Naive thymus-derived CD4-positive, alpha-beta T cell (primary cell): ENCODE measurements around the gene SEC24B. TPM values are rescaled to one million over a fixed set of nuclear protein-coding genes. Genes with fewer than 3 reads are reported as not detected.

Experiments used
- ATAC-seq: fragments of 150-1000 bp; cut with Tn5 transposase; 2 replicates; pipeline ENCODE4 v1.10.0; 2021; ENCODE audit warnings: mild to moderate bottlenecking, moderate library complexity
- CTCF ChIA-PET: fragments of 350-600 bp; sonication (Branson Sonifier 250); formaldehyde crosslinking; loops from one replicate; lab custom pipeline; 2021; ENCODE audit warnings: antibody characterized with exemption; lab: Charles Lee
- POLR2A ChIA-PET: fragments of 350-600 bp; sonication (Branson Sonifier 250); formaldehyde crosslinking; loops from one replicate; lab custom pipeline; 2021; ENCODE audit warnings: antibody characterized with exemption, inconsistent platforms; lab: Charles Lee
- DNase-seq, 9 donors: peaks; one replicate each; pipeline versions ENCODE4 v3.0.0 to v3.0.0-alpha.2; 2020 to 2022; ENCODE audit warnings: mixed read lengths in 1 of 9
- H3K27ac ChIP-seq: one replicate; pipeline ENCODE4 v1.7.0; 2013; ENCODE audit warnings: mild to moderate bottlenecking, low read depth, low read length, moderate library complexity
- H3K27me3 ChIP-seq, 2 donors: one replicate each; pipeline ENCODE4 v1.7.0; 2013; ENCODE audit warnings: low read length in 2 of 2, mild to moderate bottlenecking in 2 of 2, moderate library complexity in 2 of 2; ENCODE audit not compliant: control insufficient read depth in 2 of 2, insufficient read depth in 2 of 2
- H3K36me3 ChIP-seq, 3 experiments: 1 replicate in 2 of 3; 2 replicates in 1 of 3; pipeline ENCODE4 v1.7.0; 2013; ENCODE audit warnings: low read length in 3 of 3, mild to moderate bottlenecking in 3 of 3, moderate library complexity in 1 of 3; ENCODE audit not compliant: insufficient read depth in 3 of 3, control insufficient read depth in 2 of 3
- H3K4me1 ChIP-seq, 2 donors: one replicate each; pipeline ENCODE4 v1.7.0; 2013; ENCODE audit warnings: low read length in 2 of 2, mild to moderate bottlenecking in 2 of 2, moderate library complexity in 1 of 2; ENCODE audit not compliant: control insufficient read depth in 2 of 2, insufficient read depth in 2 of 2
- H3K4me3 ChIP-seq: 2 replicates; pipeline ENCODE4 v1.7.0; 2013; ENCODE audit warnings: mild to moderate bottlenecking, low read length
- H3K9me3 ChIP-seq, 3 experiments: 1 replicate in 2 of 3; 2 replicates in 1 of 3; pipeline ENCODE4 v1.7.0; 2013; ENCODE audit warnings: low read length in 3 of 3; ENCODE audit not compliant: control insufficient read depth in 2 of 3
- H3K27ac Mint-ChIP-seq, 9 donors: one replicate each; pipeline ENCODE4 v1.8.0; 2020 to 2022; ENCODE audit warnings: mixed read lengths in 9 of 9, mild to moderate bottlenecking in 8 of 9, moderate library complexity in 5 of 9, inconsistent platforms in 2 of 9
- H3K27me3 Mint-ChIP-seq, 5 donors: one replicate each; pipeline ENCODE4 v1.8.0; 2021 to 2022; ENCODE audit warnings: mixed read lengths in 5 of 5, mild to moderate bottlenecking in 1 of 5
- H3K36me3 Mint-ChIP-seq, 5 donors: one replicate each; pipeline ENCODE4 v1.8.0; 2020 to 2022; ENCODE audit warnings: mixed read lengths in 5 of 5, mild to moderate bottlenecking in 3 of 5, inconsistent platforms in 1 of 5
- H3K4me1 Mint-ChIP-seq, 7 donors: one replicate each; pipeline ENCODE4 v1.8.0; 2020 to 2022; ENCODE audit warnings: mixed read lengths in 7 of 7, mild to moderate bottlenecking in 3 of 7, inconsistent platforms in 1 of 7
- H3K4me3 Mint-ChIP-seq, 10 donors: one replicate each; pipeline ENCODE4 v1.8.0; 2020 to 2022; ENCODE audit warnings: mild to moderate bottlenecking in 10 of 10, mixed read lengths in 10 of 10, moderate library complexity in 6 of 10, inconsistent platforms in 2 of 10
- H3K9me3 Mint-ChIP-seq, 11 donors: one replicate each; pipeline ENCODE4 v1.8.0; 2020 to 2022; ENCODE audit warnings: mixed read lengths in 11 of 11, mild to moderate bottlenecking in 4 of 11, inconsistent platforms in 1 of 11, moderate library complexity in 1 of 11
- intact Hi-C, 2 donors: fragments of 100-400 bp; cut with micrococcal nuclease; formaldehyde crosslinking; loops; one replicate each; pipeline ENCODE4 v1.15.1; 2023
- polyA plus RNA-seq, 2 donors: library from polyadenylated mRNA; unstranded; fragments of 300-500 nt; fragmentation: Illumina TruSeq; gene quantifications; one replicate each; pipeline ENCODE4 v1.2.3, GENCODE V29; 2021
- total RNA-seq, 6 experiments: library from RNA in 5 of 6; stranded (reverse) in 5 of 6; gene quantifications; 1 replicate in 5 of 6; 2 replicates in 1 of 6; pipeline ENCODE4 v1.2.3 and lab custom pipeline; 2021 to 2026

Gene SEC24B
- total and polyA plus RNA-seq, 7 experiments from 2014 or later, result 14.5 to 41.8 (median 33.2) TPM

DNA sequence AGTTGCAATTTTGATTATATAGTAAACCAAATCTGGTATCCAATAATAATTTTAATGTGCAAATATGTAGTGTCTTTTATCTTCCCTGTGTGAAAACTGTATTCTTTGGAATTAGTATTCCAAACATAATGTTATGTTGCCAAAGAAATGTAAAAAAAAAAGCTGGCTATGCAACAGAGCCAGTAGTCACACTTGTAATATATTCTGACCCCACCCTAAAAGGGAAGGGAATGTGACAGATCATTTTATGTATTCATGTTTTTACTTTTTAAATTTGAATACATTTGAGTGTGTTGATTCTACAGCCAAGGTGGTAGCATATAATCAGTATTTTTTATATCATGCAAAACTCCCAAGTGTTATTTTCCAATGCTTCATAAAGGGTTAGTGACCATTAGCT is 98.6 kb downstream of the SEC24B start:
- CTCF ChIA-PET, result interaction anchor here (0.6 to 1.5 kb wide), 4 partner anchors 27 to 142 kb away, joined by 4 to 5 read pairs (median 4); no protein-coding TSS in a partner anchor
- Histone ChIP-seq H3K36me3 (peaks cover 19 to 75% (median 28%) of the 10 kb centered on the region in 3 experiments), H3K9me3 (no peaks in the 10 kb centered on the region), H3K4me3 (no peak overlapping the region), H3K4me1 (no peaks in the 10 kb centered on the region), H3K27ac (no peak overlapping the region), H3K27me3 (no peaks in the 10 kb centered on the region)
- no peak for DNase-seq
- H3K9me3 Mint-ChIP-seq, result no peaks in the 10 kb centered on the region
- H3K36me3 Mint-ChIP-seq, result peaks cover 10 to 56% (median 33%) of the 10 kb centered on the region in 5 donors
- POLR2A ChIA-PET, result interaction anchor here (3.6 kb wide), 1 partner anchor 28 kb away, joined by 17 read pairs; the partner anchor contains the start of gene MCUB
- no peaks in the 10 kb centered on the region for H3K27me3 Mint-ChIP-seq
- peaks cover 0 to 5% (median 0%) of the 10 kb centered on the region in 7 donors for H3K4me1 Mint-ChIP-seq
- peak overlapping the region in 2 of 9 donors; percentile 27 to 28 for H3K27ac Mint-ChIP-seq
- ATAC-seq, result no peak
- no peak overlapping the region for H3K4me3 Mint-ChIP-seq
- intact Hi-C loops, result no loop called here

GRCh38 chr4:109545401-109545800 is 111.8 kb downstream of the SEC24B start:
- peak overlapping the region in 4 of 9 donors; percentile 23 to 72 (median 51) for H3K27ac Mint-ChIP-seq
- CTCF ChIA-PET, result interaction anchor here (0.6 kb wide), 1 partner anchor 15 kb away, joined by 4 read pairs; no protein-coding TSS in a partner anchor
- POLR2A ChIA-PET, result no interaction called here

GRCh38 chr4:109547394-109547793 is 113.8 kb downstream of the SEC24B start:
- intact Hi-C loops, result no loop called here
- no peak for DNase-seq
- ATAC-seq, result no peak
- Histone ChIP-seq H3K4me3 (no peak overlapping the region), H3K36me3 (no peaks in the 10 kb centered on the region), H3K4me1 (no peaks in the 10 kb centered on the region), H3K27me3 (no peaks in the 10 kb centered on the region), H3K9me3 (no peaks in the 10 kb centered on the region), H3K27ac (no peak overlapping the region)
- CTCF ChIA-PET, result interaction anchor here (0.6 to 0.9 kb wide), 2 partner anchors 20 to 111 kb away, joined by 3 read pairs; no protein-coding TSS in a partner anchor
- Mint-ChIP-seq H3K27ac (peak overlapping the region in 3 of 9 donors; percentile 34 to 38 (median 35)), H3K4me3 (peak overlapping the region in 2 of 10 donors; percentile 10 to 31), H3K27me3 (no peaks in the 10 kb centered on the region), H3K9me3 (peaks cover 0 to 19% (median 5%) of the 10 kb centered on the region in 11 donors), H3K4me1 (peaks cover 11 to 48% (median 35%) of the 10 kb centered on the region in 7 donors), H3K36me3 (peaks cover 17 to 42% (median 22%) of the 10 kb centered on the region in 5 donors)
- POLR2A ChIA-PET, result interaction anchor here (0.9 to 2.0 kb wide), 4 partner anchors 10 to 110 kb away, joined by 3 to 7 read pairs (median 4); partner anchors contain the start of gene MCUB

More at GRCh38 chr4:109545401-109545800, 111.8 kb downstream of the SEC24B start:
- ATAC-seq, result no peak
- Mint-ChIP-seq H3K9me3 (peaks cover 0 to 14% (median 5%) of the 10 kb centered on the region in 11 donors), H3K4me3 (no peak overlapping the region), H3K27me3 (no peaks in the 10 kb centered on the region), H3K36me3 (peaks cover 17 to 36% (median 21%) of the 10 kb centered on the region in 5 donors), H3K4me1 (peaks cover 11 to 49% (median 35%) of the 10 kb centered on the region in 7 donors)
- H3K27me3 ChIP-seq, result no peaks in the 10 kb centered on the region
- H3K4me1 ChIP-seq, result no peaks in the 10 kb centered on the region
- intact Hi-C loops, result no loop called here
- no peak overlapping the region for H3K4me3 ChIP-seq
- peaks cover 0 to 9% (median 8%) of the 10 kb centered on the region in 3 experiments for H3K36me3 ChIP-seq
- no peak overlapping the region for H3K27ac ChIP-seq
- H3K9me3 ChIP-seq, result no peaks in the 10 kb centered on the region
- no peak for DNase-seq

- peak overlapping the region in 4 of 10 donors; percentile 8 to 55 (median 12) for H3K4me3 Mint-ChIP-seq
- POLR2A ChIA-PET, result interaction anchor here (0.6 to 1.4 kb wide), 2 partner anchors 11 to 94 kb away, joined by 3 to 4 read pairs; partner anchors contain the start of gene MCUB
- CTCF ChIA-PET, result no interaction called here
- Histone ChIP-seq H3K9me3 (no peaks in the 10 kb centered on the region), H3K27ac (no peak overlapping the region), H3K36me3 (no peaks in the 10 kb centered on the region), H3K4me1 (no peaks in the 10 kb centered on the region), H3K4me3 (no peak overlapping the region), H3K27me3 (no peaks in the 10 kb centered on the region)
- peak overlapping the region in 6 of 9 donors; percentile 1 to 73 (median 40) for H3K27ac Mint-ChIP-seq
- H3K4me1 Mint-ChIP-seq, result peaks cover 11 to 46% (median 35%) of the 10 kb centered on the region in 7 donors
- H3K27me3 Mint-ChIP-seq, result no peaks in the 10 kb centered on the region
- H3K9me3 Mint-ChIP-seq, result peaks cover 0 to 27% (median 5%) of the 10 kb centered on the region in 11 donors
- H3K36me3 Mint-ChIP-seq, result peaks cover 16 to 43% (median 31%) of the 10 kb centered on the region in 5 donors
- peak; percentile 88 for ATAC-seq
- intact Hi-C loops, result loop anchor here in 1 of 2 donors (1.0 kb wide), 1 partner anchor 12 kb away; the partner anchor contains the start of gene MCUB
- no peak for DNase-seq
Measured at GRCh38 chr4:109548655-109549054, 115.0 kb downstream of the SEC24B start.

DNA sequence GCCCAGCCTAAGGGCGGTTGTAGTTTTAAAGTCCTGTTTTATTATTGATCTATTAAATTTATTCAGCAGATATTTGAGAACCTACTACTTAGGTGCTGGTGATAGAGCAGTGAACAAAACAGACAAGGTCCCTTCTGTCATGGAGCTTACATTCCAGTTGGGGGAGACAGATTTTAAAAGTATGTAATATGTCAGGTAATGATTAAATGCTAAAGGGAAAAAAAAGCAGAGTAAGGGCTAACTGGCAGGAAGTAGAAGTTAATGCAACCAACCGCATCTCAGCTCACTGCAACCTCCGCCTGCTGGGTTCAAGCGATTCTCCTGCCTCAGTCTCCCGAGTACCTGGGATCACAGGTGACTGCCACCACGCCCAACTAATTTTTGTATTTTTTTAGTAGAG is 118.6 kb downstream of the SEC24B start:
- ATAC-seq, result no peak
- ChIA-PET CTCF (interaction anchor here (0.9 kb wide), 1 partner anchor 106 kb away, joined by 7 read pairs; no protein-coding TSS in a partner anchor), POLR2A (interaction anchor here (1.3 kb wide), 1 partner anchor 9 kb away, joined by 3 read pairs; no protein-coding TSS in a partner anchor)
- Histone ChIP-seq H3K27me3 (no peaks in the 10 kb centered on the region), H3K4me3 (no peak overlapping the region), H3K36me3 (no peaks in the 10 kb centered on the region), H3K9me3 (no peaks in the 10 kb centered on the region), H3K4me1 (no peaks in the 10 kb centered on the region), H3K27ac (no peak overlapping the region)
- Mint-ChIP-seq H3K9me3 (peaks cover 0 to 39% (median 7%) of the 10 kb centered on the region in 11 donors), H3K4me3 (no peak overlapping the region), H3K27me3 (no peaks in the 10 kb centered on the region), H3K36me3 (peaks cover 27 to 45% (median 34%) of the 10 kb centered on the region in 5 donors), H3K27ac (no peak overlapping the region), H3K4me1 (peaks cover 11 to 58% (median 33%) of the 10 kb centered on the region in 7 donors)
- DNase-seq, result no peak
- intact Hi-C loops, result no loop called here

GRCh38 chr4:109553130-109553529 is 119.5 kb downstream of the SEC24B start:
- H3K4me1 Mint-ChIP-seq, result peaks cover 12 to 53% (median 31%) of the 10 kb centered on the region in 7 donors
- intact Hi-C loops, result no loop called here
- ChIA-PET CTCF (no interaction called here), POLR2A (interaction anchor here (1.3 kb wide), 1 partner anchor 8 kb away, joined by 3 read pairs; no protein-coding TSS in a partner anchor)
- H3K4me3 ChIP-seq, result no peak overlapping the region
- peaks cover 0 to 32% (median 7%) of the 10 kb centered on the region in 11 donors for H3K9me3 Mint-ChIP-seq
- no peak overlapping the region for H3K4me3 Mint-ChIP-seq
- no peaks in the 10 kb centered on the region for H3K36me3 ChIP-seq
- peaks cover 0 to under 1% of the 10 kb centered on the region in 2 donors for H3K4me1 ChIP-seq
- peaks cover 20 to 39% (median 32%) of the 10 kb centered on the region in 5 donors for H3K36me3 Mint-ChIP-seq
- H3K27ac ChIP-seq, result no peak overlapping the region
- H3K27ac Mint-ChIP-seq, result peak overlapping the region in 4 of 9 donors; percentile 5 to 51 (median 16)
- no peaks in the 10 kb centered on the region for H3K27me3 Mint-ChIP-seq
- no peak for ATAC-seq
- H3K27me3 ChIP-seq, result no peaks in the 10 kb centered on the region
- DNase-seq, result no peak
- H3K9me3 ChIP-seq, result no peaks in the 10 kb centered on the region
